ENCODE measurements around the gene ZYX. TPM values are rescaled to one million over a fixed set of nuclear protein-coding genes. Genes with fewer than 3 reads are reported as not detected.

ZYX gene
- total and polyA plus RNA-seq, 2 of the 13 experiments (the other 11 are each of a cell fraction or from before 2014, with no cell fraction given) = 9.9 to 13.7 TPM

DNA sequence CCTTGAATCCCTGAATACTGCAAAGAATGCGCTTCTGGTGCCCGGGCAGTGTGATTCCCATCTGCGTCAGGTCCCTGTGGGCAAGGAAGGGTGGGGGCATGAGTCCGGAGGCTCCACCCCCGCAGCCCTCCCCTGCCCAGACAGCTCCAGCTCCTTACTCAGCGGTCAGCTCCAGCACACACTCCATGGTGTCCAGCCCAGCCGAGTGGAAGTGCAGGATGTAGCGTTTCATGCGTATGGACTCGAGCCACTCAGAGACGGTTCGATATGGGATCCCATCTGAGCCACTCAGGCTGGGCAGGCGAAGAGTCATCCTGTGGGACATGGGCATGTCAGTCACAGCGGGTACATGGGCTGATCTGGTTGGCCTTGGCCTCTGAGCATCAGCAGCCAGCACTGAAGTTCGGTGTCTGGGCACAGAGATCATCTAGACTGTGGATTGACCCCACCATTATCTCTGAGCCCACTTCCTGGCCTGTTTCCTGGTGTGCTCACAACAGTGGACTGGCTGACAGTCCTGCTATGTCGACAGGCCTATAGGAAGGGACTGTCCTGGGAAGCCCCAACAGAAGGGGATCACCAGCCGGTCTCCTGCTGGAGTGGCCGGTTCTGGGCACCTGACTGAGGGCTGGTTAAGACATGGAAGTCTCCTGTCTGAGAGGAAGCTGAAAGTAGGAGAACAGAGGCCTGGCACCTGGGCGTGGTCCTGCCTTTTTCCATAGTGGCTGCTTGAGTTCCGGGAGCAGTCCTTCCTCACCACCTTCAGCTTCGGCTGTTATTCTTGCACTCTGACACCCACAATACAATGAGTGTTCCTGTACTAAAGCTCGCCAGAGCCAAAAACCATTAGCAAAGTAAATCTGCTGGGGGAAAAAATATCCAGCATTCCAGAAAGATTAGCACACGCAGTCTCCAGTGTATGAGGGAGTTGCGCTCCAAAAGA is 10.6 kb downstream of the ZYX start (continued):
- TF ChIP-seq HOXD1 (CRISPR knock-in tag; IDR thresholded peaks at IDR 0.05) (no peak), ATRX (CRISPR knock-in tag; IDR thresholded peaks at IDR 0.05; ENCODE audit: borderline replicate concordance) (no peak), IRX3 (CRISPR knock-in tag; IDR thresholded peaks at IDR 0.05; ENCODE audit: borderline replicate concordance, low read depth) (no peak), ZNF354B (CRISPR knock-in tag; IDR thresholded peaks at IDR 0.05) (no peak), ZFP36L2 (CRISPR knock-in tag; IDR thresholded peaks at IDR 0.05) (no peak), REL (CRISPR knock-in tag; conservative IDR thresholded peaks at IDR 0.05) (no peak), ZNF678 (CRISPR knock-in tag; IDR thresholded peaks at IDR 0.05) (no peak), KLF13 (CRISPR knock-in tag; IDR thresholded peaks at IDR 0.05) (no peak), HNRNPH1 (optimal IDR thresholded peaks at IDR 0.05; ENCODE audit: low read depth, low read length) (no peak), CENPX (CRISPR knock-in tag; IDR thresholded peaks at IDR 0.05) (no peak), ZZZ3 (CRISPR knock-in tag; IDR thresholded peaks at IDR 0.05; ENCODE audit: borderline replicate concordance) (no peak), PLRG1 (conservative IDR thresholded peaks at IDR 0.05) (no peak), ZNF33B (CRISPR knock-in tag; IDR thresholded peaks at IDR 0.05) (no peak), ZNF282 (IDR thresholded peaks at IDR 0.05; ENCODE audit: partially characterized antibody) (no peak)
- TF ChIP-seq, protein P1, sequence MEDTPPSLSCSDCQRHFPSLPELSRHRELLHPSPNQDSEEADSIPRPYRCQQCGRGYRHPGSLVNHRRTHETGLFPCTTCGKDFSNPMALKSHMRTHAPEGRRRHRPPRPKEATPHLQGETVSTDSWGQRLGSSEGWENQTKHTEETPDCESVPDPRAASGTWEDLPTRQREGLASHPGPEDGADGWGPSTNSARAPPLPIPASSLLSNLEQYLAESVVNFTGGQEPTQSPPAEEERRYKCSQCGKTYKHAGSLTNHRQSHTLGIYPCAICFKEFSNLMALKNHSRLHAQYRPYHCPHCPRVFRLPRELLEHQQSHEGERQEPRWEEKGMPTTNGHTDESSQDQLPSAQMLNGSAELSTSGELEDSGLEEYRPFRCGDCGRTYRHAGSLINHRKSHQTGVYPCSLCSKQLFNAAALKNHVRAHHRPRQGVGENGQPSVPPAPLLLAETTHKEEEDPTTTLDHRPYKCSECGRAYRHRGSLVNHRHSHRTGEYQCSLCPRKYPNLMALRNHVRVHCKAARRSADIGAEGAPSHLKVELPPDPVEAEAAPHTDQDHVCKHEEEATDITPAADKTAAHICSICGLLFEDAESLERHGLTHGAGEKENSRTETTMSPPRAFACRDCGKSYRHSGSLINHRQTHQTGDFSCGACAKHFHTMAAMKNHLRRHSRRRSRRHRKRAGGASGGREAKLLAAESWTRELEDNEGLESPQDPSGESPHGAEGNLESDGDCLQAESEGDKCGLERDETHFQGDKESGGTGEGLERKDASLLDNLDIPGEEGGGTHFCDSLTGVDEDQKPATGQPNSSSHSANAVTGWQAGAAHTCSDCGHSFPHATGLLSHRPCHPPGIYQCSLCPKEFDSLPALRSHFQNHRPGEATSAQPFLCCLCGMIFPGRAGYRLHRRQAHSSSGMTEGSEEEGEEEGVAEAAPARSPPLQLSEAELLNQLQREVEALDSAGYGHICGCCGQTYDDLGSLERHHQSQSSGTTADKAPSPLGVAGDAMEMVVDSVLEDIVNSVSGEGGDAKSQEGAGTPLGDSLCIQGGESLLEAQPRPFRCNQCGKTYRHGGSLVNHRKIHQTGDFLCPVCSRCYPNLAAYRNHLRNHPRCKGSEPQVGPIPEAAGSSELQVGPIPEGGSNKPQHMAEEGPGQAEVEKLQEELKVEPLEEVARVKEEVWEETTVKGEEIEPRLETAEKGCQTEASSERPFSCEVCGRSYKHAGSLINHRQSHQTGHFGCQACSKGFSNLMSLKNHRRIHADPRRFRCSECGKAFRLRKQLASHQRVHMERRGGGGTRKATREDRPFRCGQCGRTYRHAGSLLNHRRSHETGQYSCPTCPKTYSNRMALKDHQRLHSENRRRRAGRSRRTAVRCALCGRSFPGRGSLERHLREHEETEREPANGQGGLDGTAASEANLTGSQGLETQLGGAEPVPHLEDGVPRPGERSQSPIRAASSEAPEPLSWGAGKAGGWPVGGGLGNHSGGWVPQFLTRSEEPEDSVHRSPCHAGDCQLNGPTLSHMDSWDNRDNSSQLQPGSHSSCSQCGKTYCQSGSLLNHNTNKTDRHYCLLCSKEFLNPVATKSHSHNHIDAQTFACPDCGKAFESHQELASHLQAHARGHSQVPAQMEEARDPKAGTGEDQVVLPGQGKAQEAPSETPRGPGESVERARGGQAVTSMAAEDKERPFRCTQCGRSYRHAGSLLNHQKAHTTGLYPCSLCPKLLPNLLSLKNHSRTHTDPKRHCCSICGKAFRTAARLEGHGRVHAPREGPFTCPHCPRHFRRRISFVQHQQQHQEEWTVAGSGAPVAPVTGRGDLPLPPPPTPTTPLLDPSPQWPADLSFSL (CRISPR knock-in tag; IDR thresholded peaks at IDR 0.05) = no peak
- TF ChIP-seq, protein P2, sequence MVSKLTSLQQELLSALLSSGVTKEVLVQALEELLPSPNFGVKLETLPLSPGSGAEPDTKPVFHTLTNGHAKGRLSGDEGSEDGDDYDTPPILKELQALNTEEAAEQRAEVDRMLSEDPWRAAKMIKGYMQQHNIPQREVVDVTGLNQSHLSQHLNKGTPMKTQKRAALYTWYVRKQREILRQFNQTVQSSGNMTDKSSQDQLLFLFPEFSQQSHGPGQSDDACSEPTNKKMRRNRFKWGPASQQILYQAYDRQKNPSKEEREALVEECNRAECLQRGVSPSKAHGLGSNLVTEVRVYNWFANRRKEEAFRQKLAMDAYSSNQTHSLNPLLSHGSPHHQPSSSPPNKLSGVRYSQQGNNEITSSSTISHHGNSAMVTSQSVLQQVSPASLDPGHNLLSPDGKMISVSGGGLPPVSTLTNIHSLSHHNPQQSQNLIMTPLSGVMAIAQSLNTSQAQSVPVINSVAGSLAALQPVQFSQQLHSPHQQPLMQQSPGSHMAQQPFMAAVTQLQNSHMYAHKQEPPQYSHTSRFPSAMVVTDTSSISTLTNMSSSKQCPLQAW (CRISPR knock-in tag; IDR thresholded peaks at IDR 0.05) = no peak
- TF ChIP-seq, protein P3, sequence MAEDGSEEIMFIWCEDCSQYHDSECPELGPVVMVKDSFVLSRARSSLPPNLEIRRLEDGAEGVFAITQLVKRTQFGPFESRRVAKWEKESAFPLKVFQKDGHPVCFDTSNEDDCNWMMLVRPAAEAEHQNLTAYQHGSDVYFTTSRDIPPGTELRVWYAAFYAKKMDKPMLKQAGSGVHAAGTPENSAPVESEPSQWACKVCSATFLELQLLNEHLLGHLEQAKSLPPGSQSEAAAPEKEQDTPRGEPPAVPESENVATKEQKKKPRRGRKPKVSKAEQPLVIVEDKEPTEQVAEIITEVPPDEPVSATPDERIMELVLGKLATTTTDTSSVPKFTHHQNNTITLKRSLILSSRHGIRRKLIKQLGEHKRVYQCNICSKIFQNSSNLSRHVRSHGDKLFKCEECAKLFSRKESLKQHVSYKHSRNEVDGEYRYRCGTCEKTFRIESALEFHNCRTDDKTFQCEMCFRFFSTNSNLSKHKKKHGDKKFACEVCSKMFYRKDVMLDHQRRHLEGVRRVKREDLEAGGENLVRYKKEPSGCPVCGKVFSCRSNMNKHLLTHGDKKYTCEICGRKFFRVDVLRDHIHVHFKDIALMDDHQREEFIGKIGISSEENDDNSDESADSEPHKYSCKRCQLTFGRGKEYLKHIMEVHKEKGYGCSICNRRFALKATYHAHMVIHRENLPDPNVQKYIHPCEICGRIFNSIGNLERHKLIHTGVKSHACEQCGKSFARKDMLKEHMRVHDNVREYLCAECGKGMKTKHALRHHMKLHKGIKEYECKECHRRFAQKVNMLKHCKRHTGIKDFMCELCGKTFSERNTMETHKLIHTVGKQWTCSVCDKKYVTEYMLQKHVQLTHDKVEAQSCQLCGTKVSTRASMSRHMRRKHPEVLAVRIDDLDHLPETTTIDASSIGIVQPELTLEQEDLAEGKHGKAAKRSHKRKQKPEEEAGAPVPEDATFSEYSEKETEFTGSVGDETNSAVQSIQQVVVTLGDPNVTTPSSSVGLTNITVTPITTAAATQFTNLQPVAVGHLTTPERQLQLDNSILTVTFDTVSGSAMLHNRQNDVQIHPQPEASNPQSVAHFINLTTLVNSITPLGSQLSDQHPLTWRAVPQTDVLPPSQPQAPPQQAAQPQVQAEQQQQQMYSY (CRISPR knock-in tag; IDR thresholded peaks at IDR 0.05) = no peak

All from HepG2 (cell line).